HepG2 (cell line): Measurements from ENCODE around the gene SOX4. TPM values are rescaled to one million over a fixed set of nuclear protein-coding genes. Genes with fewer than 3 reads are reported as not detected.

ENCODE experiments used
- HIC2 ChIP-seq: sonication (generic); formaldehyde crosslinking; IDR thresholded peaks from 2 replicates; pipeline ENCODE4 v1.9.0; 2022; ENCODE audit warnings: low read depth, missing genetic modification reagents
- MEF2D ChIP-seq: sonication (generic); formaldehyde crosslinking; IDR thresholded peaks from 2 replicates; pipeline ENCODE4 v1.5.1; 2020; ENCODE audit warnings: mild to moderate bottlenecking, missing genetic modification reagents
- MIER3 ChIP-seq: IDR thresholded peaks from 2 replicates; pipeline ENCODE4 v1.6.1; 2016; ENCODE audit warnings: missing compliant biosample characterization, borderline replicate concordance
- TCF7L2 ChIP-seq: IDR thresholded peaks from 2 replicates; pipeline ENCODE4 v1.6.1; 2011; ENCODE audit warnings: mild to moderate bottlenecking, low read depth, low read length, moderate library complexity
- THRA ChIP-seq: sonication (generic); formaldehyde crosslinking; IDR thresholded peaks from 2 replicates; pipeline ENCODE4 v1.4.0; 2020; ENCODE audit warnings: missing genetic modification reagents, borderline replicate concordance
- ZEB1 ChIP-seq: IDR thresholded peaks from 2 replicates; pipeline ENCODE4 v1.6.1; 2012; ENCODE audit warnings: mild to moderate bottlenecking, low read depth, inconsistent platforms; ENCODE audit not compliant: insufficient replicate concordance
- ZMYM3 ChIP-seq: sonication (generic); formaldehyde crosslinking; IDR thresholded peaks from 2 replicates; pipeline ENCODE4 v1.5.1; 2020; ENCODE audit warnings: mild to moderate bottlenecking, missing genetic modification reagents
- ZNF224 ChIP-seq: sonication (generic); formaldehyde crosslinking; IDR thresholded peaks from 2 replicates; pipeline ENCODE4 v1.5.0; 2020; ENCODE audit warnings: mild to moderate bottlenecking, missing genetic modification reagents
- ZNF343 ChIP-seq: sonication (generic); formaldehyde crosslinking; IDR thresholded peaks from 2 replicates; pipeline ENCODE4 v1.4.0; 2020; ENCODE audit warnings: mild to moderate bottlenecking, missing genetic modification reagents
- ZNF646 ChIP-seq: sonication (generic); formaldehyde crosslinking; IDR thresholded peaks from 2 replicates; pipeline ENCODE4 v1.9.0; 2021; ENCODE audit warnings: mild to moderate bottlenecking, missing genetic modification reagents
- ZNF660 ChIP-seq: sonication (generic); formaldehyde crosslinking; IDR thresholded peaks from 2 replicates; pipeline ENCODE4 v1.5.1; 2020; ENCODE audit warnings: mild to moderate bottlenecking, low read depth, missing genetic modification reagents, borderline replicate concordance
- ZXDC ChIP-seq: sonication (generic); formaldehyde crosslinking; IDR thresholded peaks from 2 replicates; pipeline ENCODE4 v1.5.0; 2020; ENCODE audit warnings: mild to moderate bottlenecking, missing genetic modification reagents
- polyA plus RNA-seq, 8 experiments: library from polyadenylated mRNA; depleted of rRNA in 3 of 8; stranded (reverse) in 7 of 8; unstranded in 1 of 8; fragments of >200 nt; fragmentation: Illumina TruSeq in 4 of 8; extraction: Trizol in 4 of 8; gene quantifications; 2 replicates each; pipeline versions ENCODE4 v1.2.1 to v1.2.3, GENCODE V29; 2011 to 2016; ENCODE audit warnings: low read depth in 4 of 8, missing spikeins in 1 of 8, mixed read lengths in 1 of 8; ENCODE audit not compliant: insufficient read depth in 1 of 8
- total RNA-seq, 5 experiments: library from RNA; depleted of rRNA; stranded (reverse); fragments of >200 nt; fragmentation: Illumina TruSeq; extraction: Trizol; gene quantifications; 2 replicates each; pipeline ENCODE4 v1.2.3, GENCODE V29; 2016; ENCODE audit warnings: low read depth in 1 of 5

SOX4 gene
- total and polyA plus RNA-seq, 2 of the 13 experiments (the other 11 are each of a cell fraction or from before 2014, with no cell fraction given) = 2.6 to 3.4 TPM

GRCh38 chr6:21610341-21610740 is 16.8 kb downstream of the SOX4 start (continued):
- TF ChIP-seq ZNF646 (CRISPR knock-in tag) = no peak
- TF ChIP-seq ZEB1 = no peak
- no peak for TF ChIP-seq ZNF224
- TF ChIP-seq HIC2 (CRISPR knock-in tag) = no peak
- no peak for TF ChIP-seq MIER3 (CRISPR knock-in tag)
- no peak for TF ChIP-seq ZMYM3 (CRISPR knock-in tag)
- TF ChIP-seq THRA (CRISPR knock-in tag) = no peak
- TF ChIP-seq MEF2D = no peak
- no peak for TF ChIP-seq ZNF343 (CRISPR knock-in tag)
- no peak for TF ChIP-seq ZXDC
- TF ChIP-seq ZNF660 (CRISPR knock-in tag) = no peak
- no peak for TF ChIP-seq TCF7L2
